Transverse colon (tissue), 4 donors: ENCODE measurements around the gene ATMIN. TPM values are rescaled to one million over a fixed set of nuclear protein-coding genes. Genes with fewer than 3 reads are reported as not detected.

Experiments used
- DNase-seq: peaks from one replicate; pipeline ENCODE4 v3.0.0-alpha.2; 2019
- H3K27ac ChIP-seq, 4 donors: fragments of 200-600 bp; sonication (generic); 2 replicates each; pipeline ENCODE4 v1.5.1; 2016 to 2018; ENCODE audit warnings: inconsistent platforms in 4 of 4
- H3K27me3 ChIP-seq: fragments of 200-600 bp; sonication (generic); 2 replicates; pipeline ENCODE4 v1.5.1; 2017; ENCODE audit warnings: inconsistent platforms
- H3K36me3 ChIP-seq, 4 donors: fragments of 200-600 bp; sonication (generic); 2 replicates each; pipeline ENCODE4 v1.5.1; 2017 to 2019; ENCODE audit warnings: inconsistent platforms in 4 of 4
- H3K4me1 ChIP-seq, 4 donors: fragments of 200-600 bp; sonication (generic); 2 replicates each; pipeline ENCODE4 v1.5.1; 2017 to 2020; ENCODE audit warnings: inconsistent platforms in 4 of 4
- H3K4me3 ChIP-seq, 4 donors: fragments of 200-600 bp; sonication (generic); 1 replicate in 1 of 4; 2 replicates in 3 of 4; pipeline versions ENCODE4 v1.5.1 to v1.6.1; 2017 to 2019; ENCODE audit warnings: inconsistent platforms in 4 of 4
- H3K9me3 ChIP-seq, 2 donors: fragments of 200-600 bp; sonication (generic); 2 replicates each; pipeline ENCODE4 v1.5.1; 2017 to 2019; ENCODE audit warnings: inconsistent platforms in 2 of 2
- CTCF ChIP-seq, 5 experiments: fragments of 200-600 bp in 3 of 5; fragments of 450-650 bp in 2 of 5; sonication (generic) in 3 of 5; IDR thresholded peaks; 1 replicate in 2 of 5; 2 replicates in 3 of 5; pipeline ENCODE4 v1.5.1; 2016 to 2017; ENCODE audit warnings: antibody characterized with exemption in 5 of 5, inconsistent platforms in 3 of 5, mild to moderate bottlenecking in 2 of 5, moderate library complexity in 1 of 5
- EP300 ChIP-seq: sonication (generic); formaldehyde crosslinking; IDR thresholded peaks from one replicate; pipeline ENCODE4 v1.6.1; 2017; ENCODE audit warnings: antibody characterized with exemption, low read depth
- POLR2A ChIP-seq: fragments of 450-650 bp; IDR thresholded peaks from one replicate; pipeline ENCODE4 v1.6.1; 2016; ENCODE audit warnings: antibody characterized with exemption, mild to moderate bottlenecking, moderate library complexity
- POLR2AphosphoS5 ChIP-seq, 3 donors: sonication (generic); formaldehyde crosslinking; IDR thresholded peaks; one replicate each; pipeline ENCODE4 v1.6.1; 2016; ENCODE audit warnings: antibody characterized with exemption in 3 of 3
- WGBS, 2 donors: methylation state at CpG; one replicate each; pipeline ENCODE4 v1.1.5; 2018; ENCODE audit warnings: low coverage in 1 of 2; 5-methylcytosine and 5-hydroxymethylcytosine counted together
- in situ Hi-C, 4 donors: fragments of 200-750 bp; cut with MboI; loops; one replicate each; pipeline versions ENCODE4 v1.15.0 to v1.15.1; 2017; ENCODE audit warnings: low sequenced_read_pairs in 3 of 4, low pct_ligation_motif_present in 1 of 4, low pct_unique_long_range_greater_than_20kb in 1 of 4
- intact Hi-C: fragments of 100-400 bp; cut with DNase I; formaldehyde crosslinking; loops from one replicate; pipeline ENCODE4 v1.15.1; 2023; ENCODE audit warnings: low total_unique reads
- total RNA-seq, 4 donors: library from RNA; depleted of rRNA; stranded (reverse); fragments of >200 nt; gene quantifications; one replicate each; pipeline ENCODE4 v1.1.0, GENCODE V29; 2016

ATMIN gene
- total RNA-seq, 4 donors from 2014 or later: 24.7 to 86.0 (median 35.5) TPM

GRCh38 chr16:81070979-81071378 lies 35.3 kb downstream of the ATMIN start:
- Histone ChIP-seq H3K4me3 (no peak overlapping the region), H3K36me3 (no peaks in the 10 kb centered on the region), H3K4me1 (peaks cover 0 to under 1% (median 0%) of the 10 kb centered on the region in 4 donors), H3K9me3 (no peaks in the 10 kb centered on the region), H3K27ac (no peak overlapping the region), H3K27me3 (no peaks in the 10 kb centered on the region)
- no peak for DNase-seq
- in situ Hi-C loops (no loop called here), intact Hi-C loops (no loop called here)
- WGBS, 2 donors: 77 to 100% methylated on average over 2 to 8 of the region's 8 CpGs
- TF ChIP-seq POLR2AphosphoS5 (IDR thresholded peaks at IDR 0.05) (no peak), POLR2A (no peak), CTCF (IDR thresholded peaks at IDR 0.05) (no peak), EP300 (no peak)

- no peaks in the 10 kb centered on the region for H3K36me3 ChIP-seq
- H3K27me3 ChIP-seq: no peaks in the 10 kb centered on the region
- H3K4me3 ChIP-seq: no peak overlapping the region
- H3K4me1 ChIP-seq: peaks cover 0 to 5% (median 0%) of the 10 kb centered on the region in 4 donors
- intact Hi-C loops: no loop called here
- in situ Hi-C loops: no loop called here
- no peak overlapping the region for H3K27ac ChIP-seq
- DNase-seq: no peak
- TF ChIP-seq POLR2AphosphoS5 (IDR thresholded peaks at IDR 0.05) (no peak), POLR2A (no peak), CTCF (IDR thresholded peaks at IDR 0.05) (no peak), EP300 (no peak)
- WGBS, 2 donors: 77 to 83% methylated on average over 4 of the region's 4 CpGs
- H3K9me3 ChIP-seq: no peaks in the 10 kb centered on the region
Measured at GRCh38 chr16:81071805-81072204, 36.2 kb downstream of the ATMIN start.

GRCh38 chr16:81073560-81074330 lies 38.1 kb downstream of the ATMIN start:
- in situ Hi-C loops: no loop called here
- H3K4me3 ChIP-seq: no peak overlapping the region
- peaks cover 0 to 10% (median 5%) of the 10 kb centered on the region in 4 donors for H3K4me1 ChIP-seq
- TF ChIP-seq POLR2AphosphoS5 (IDR thresholded peaks at IDR 0.05) (no peak), EP300 (no peak), POLR2A (no peak), CTCF (IDR thresholded peaks at IDR 0.05) (no peak)
- H3K27me3 ChIP-seq: no peaks in the 10 kb centered on the region
- 54 to 69% methylated on average over 5 of the region's 5 CpGs for WGBS, 2 donors
- H3K27ac ChIP-seq: no peak overlapping the region
- no peak for DNase-seq
- no peaks in the 10 kb centered on the region for H3K9me3 ChIP-seq
- intact Hi-C loops: no loop called here
- H3K36me3 ChIP-seq: no peaks in the 10 kb centered on the region

GRCh38 chr16:81076566-81077075 lies 41.0 kb downstream of the ATMIN start:
- H3K4me1 ChIP-seq: peaks cover 0 to 10% (median 5%) of the 10 kb centered on the region in 4 donors
- no peaks in the 10 kb centered on the region for H3K36me3 ChIP-seq
- no peaks in the 10 kb centered on the region for H3K9me3 ChIP-seq
- peak overlapping the region; percentile 92 to 97 (median 95) for H3K27ac ChIP-seq
- H3K27me3 ChIP-seq: no peaks in the 10 kb centered on the region
- WGBS, 2 donors: 0 to 4% methylated on average over 5 to 23 of the region's 27 CpGs
- H3K4me3 ChIP-seq: peak overlapping the region; percentile 48 to 76 (median 66)
- DNase-seq: peak; percentile 93
- in situ Hi-C loops: no loop called here
- TF ChIP-seq CTCF (IDR thresholded peaks at IDR 0.05) (no peak), POLR2AphosphoS5 (IDR thresholded peaks at IDR 0.05) (no peak), EP300 (no peak), POLR2A (no peak)
- intact Hi-C loops: loop anchor here (5.0 kb wide), 1 partner anchor 39 kb away; the partner anchor contains the start of gene ATMIN
